HEK293 (cell line): ENCODE results near the gene SRP9.

Experiments used
- KLF8 ChIP-seq: fragments of 450-650 bp; formaldehyde crosslinking; IDR thresholded peaks from 2 replicates; pipeline ENCODE4 v1.5.1; 2016; ENCODE audit warnings: missing biosample characterization, missing genetic modification characterization
- SETDB1 ChIP-seq: IDR thresholded peaks from one replicate; pipeline ENCODE4 v1.6.1; 2017; ENCODE audit warnings: mild to moderate bottlenecking, low read length, moderate library complexity, mixed read lengths; ENCODE audit not compliant: insufficient read length
- ZFP37 ChIP-seq: fragments of 450-650 bp; formaldehyde crosslinking; IDR thresholded peaks from 2 replicates; pipeline ENCODE4 v1.5.1; 2016; ENCODE audit warnings: missing biosample characterization, missing genetic modification characterization
- ZNF146 ChIP-seq: fragments of 450-650 bp; formaldehyde crosslinking; IDR thresholded peaks from 2 replicates; pipeline ENCODE4 v1.5.1; 2016; ENCODE audit warnings: missing biosample characterization, missing genetic modification characterization
- ZNF16 ChIP-seq: fragments of 450-650 bp; formaldehyde crosslinking; IDR thresholded peaks from 2 replicates; pipeline ENCODE4 v1.5.1; 2016; ENCODE audit warnings: low read depth, missing biosample characterization, missing genetic modification characterization
- ZNF2 ChIP-seq: fragments of 450-650 bp; formaldehyde crosslinking; IDR thresholded peaks from 2 replicates; pipeline ENCODE4 v1.5.1; 2016; ENCODE audit warnings: missing biosample characterization, missing genetic modification characterization
- ZNF214 ChIP-seq: fragments of 450-650 bp; formaldehyde crosslinking; IDR thresholded peaks from 2 replicates; pipeline ENCODE4 v1.5.1; 2017; ENCODE audit warnings: missing biosample characterization, mild to moderate bottlenecking, missing genetic modification characterization, borderline replicate concordance
- ZNF266 ChIP-seq: fragments of 450-650 bp; formaldehyde crosslinking; IDR thresholded peaks from 2 replicates; pipeline ENCODE4 v1.5.1; 2016; ENCODE audit warnings: missing biosample characterization, missing genetic modification characterization, low read depth
- ZNF311 ChIP-seq: fragments of 450-650 bp; formaldehyde crosslinking; IDR thresholded peaks from 2 replicates; pipeline ENCODE4 v1.5.1; 2017; ENCODE audit warnings: missing biosample characterization, missing genetic modification characterization, borderline replicate concordance
- ZNF473 ChIP-seq: fragments of 450-650 bp; formaldehyde crosslinking; IDR thresholded peaks from 2 replicates; pipeline ENCODE4 v1.5.1; 2017; ENCODE audit warnings: missing biosample characterization, missing genetic modification characterization
- ZNF560 ChIP-seq: fragments of 450-650 bp; formaldehyde crosslinking; IDR thresholded peaks from 2 replicates; pipeline ENCODE4 v1.5.1; 2017; ENCODE audit warnings: missing biosample characterization, missing genetic modification characterization, borderline replicate concordance
- TF ChIP-seq, protein P1 (sequence below): fragments of 450-650 bp; formaldehyde crosslinking; IDR thresholded peaks from 2 replicates; pipeline ENCODE4 v1.5.1; 2016; ENCODE audit warnings: missing biosample characterization, missing genetic modification characterization
- TF ChIP-seq, protein P2 (sequence below): fragments of 450-650 bp; IDR thresholded peaks from 2 replicates; pipeline ENCODE4 v1.5.1; 2018; ENCODE audit warnings: missing biosample characterization, mild to moderate bottlenecking, missing genetic modification characterization
- TF ChIP-seq, protein P3 (sequence below): fragments of 450-650 bp; formaldehyde crosslinking; IDR thresholded peaks from 2 replicates; pipeline ENCODE4 v1.5.1; 2016; ENCODE audit warnings: missing biosample characterization, missing genetic modification characterization
- TF ChIP-seq, protein P4 (sequence below): fragments of 450-650 bp; formaldehyde crosslinking; IDR thresholded peaks from 2 replicates; pipeline ENCODE4 v1.5.1; 2016; ENCODE audit warnings: missing biosample characterization, missing genetic modification characterization
- TF ChIP-seq, protein P5 (sequence below): fragments of 450-650 bp; formaldehyde crosslinking; IDR thresholded peaks from 2 replicates; pipeline ENCODE4 v1.5.1; 2016; ENCODE audit warnings: missing biosample characterization, missing genetic modification characterization

SRP9 gene

DNA sequence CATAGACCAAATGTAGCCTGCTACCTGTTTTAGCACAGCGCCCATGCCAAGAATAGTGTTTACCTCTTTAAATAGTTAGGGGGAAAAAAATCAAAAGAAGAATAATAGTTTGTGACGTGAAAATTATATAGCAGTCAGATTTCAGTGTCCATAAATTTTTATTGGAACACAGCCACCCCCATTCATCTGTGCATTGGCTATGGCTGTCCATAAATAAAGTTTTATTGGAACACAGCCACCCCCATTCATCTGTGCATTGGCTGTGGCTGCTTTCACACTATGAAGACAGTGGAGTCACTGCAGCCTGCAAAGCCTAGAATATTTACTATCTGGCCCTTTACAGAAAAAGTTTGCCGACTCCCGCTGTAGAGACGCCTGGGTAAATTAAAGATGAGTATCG, 53.2 kb downstream of the SRP9 start (continued):
- TF ChIP-seq, protein P1, sequence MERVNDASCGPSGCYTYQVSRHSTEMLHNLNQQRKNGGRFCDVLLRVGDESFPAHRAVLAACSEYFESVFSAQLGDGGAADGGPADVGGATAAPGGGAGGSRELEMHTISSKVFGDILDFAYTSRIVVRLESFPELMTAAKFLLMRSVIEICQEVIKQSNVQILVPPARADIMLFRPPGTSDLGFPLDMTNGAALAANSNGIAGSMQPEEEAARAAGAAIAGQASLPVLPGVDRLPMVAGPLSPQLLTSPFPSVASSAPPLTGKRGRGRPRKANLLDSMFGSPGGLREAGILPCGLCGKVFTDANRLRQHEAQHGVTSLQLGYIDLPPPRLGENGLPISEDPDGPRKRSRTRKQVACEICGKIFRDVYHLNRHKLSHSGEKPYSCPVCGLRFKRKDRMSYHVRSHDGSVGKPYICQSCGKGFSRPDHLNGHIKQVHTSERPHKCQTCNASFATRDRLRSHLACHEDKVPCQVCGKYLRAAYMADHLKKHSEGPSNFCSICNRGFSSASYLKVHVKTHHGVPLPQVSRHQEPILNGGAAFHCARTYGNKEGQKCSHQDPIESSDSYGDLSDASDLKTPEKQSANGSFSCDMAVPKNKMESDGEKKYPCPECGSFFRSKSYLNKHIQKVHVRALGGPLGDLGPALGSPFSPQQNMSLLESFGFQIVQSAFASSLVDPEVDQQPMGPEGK (tag by site-specific recombination): no peak
- TF ChIP-seq, protein P2, sequence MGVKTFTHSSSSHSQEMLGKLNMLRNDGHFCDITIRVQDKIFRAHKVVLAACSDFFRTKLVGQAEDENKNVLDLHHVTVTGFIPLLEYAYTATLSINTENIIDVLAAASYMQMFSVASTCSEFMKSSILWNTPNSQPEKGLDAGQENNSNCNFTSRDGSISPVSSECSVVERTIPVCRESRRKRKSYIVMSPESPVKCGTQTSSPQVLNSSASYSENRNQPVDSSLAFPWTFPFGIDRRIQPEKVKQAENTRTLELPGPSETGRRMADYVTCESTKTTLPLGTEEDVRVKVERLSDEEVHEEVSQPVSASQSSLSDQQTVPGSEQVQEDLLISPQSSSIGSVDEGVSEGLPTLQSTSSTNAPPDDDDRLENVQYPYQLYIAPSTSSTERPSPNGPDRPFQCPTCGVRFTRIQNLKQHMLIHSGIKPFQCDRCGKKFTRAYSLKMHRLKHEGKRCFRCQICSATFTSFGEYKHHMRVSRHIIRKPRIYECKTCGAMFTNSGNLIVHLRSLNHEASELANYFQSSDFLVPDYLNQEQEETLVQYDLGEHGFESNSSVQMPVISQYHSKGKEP: no peak
- no peak for TF ChIP-seq ZNF16 (tag by site-specific recombination)
- TF ChIP-seq ZFP37: no peak
- no peak for TF ChIP-seq KLF8 (tag by site-specific recombination)
- TF ChIP-seq ZNF266 (tag by site-specific recombination): no peak
- TF ChIP-seq ZNF473: no peak
- TF ChIP-seq ZNF146 (tag by site-specific recombination): no peak
- TF ChIP-seq, protein P3, sequence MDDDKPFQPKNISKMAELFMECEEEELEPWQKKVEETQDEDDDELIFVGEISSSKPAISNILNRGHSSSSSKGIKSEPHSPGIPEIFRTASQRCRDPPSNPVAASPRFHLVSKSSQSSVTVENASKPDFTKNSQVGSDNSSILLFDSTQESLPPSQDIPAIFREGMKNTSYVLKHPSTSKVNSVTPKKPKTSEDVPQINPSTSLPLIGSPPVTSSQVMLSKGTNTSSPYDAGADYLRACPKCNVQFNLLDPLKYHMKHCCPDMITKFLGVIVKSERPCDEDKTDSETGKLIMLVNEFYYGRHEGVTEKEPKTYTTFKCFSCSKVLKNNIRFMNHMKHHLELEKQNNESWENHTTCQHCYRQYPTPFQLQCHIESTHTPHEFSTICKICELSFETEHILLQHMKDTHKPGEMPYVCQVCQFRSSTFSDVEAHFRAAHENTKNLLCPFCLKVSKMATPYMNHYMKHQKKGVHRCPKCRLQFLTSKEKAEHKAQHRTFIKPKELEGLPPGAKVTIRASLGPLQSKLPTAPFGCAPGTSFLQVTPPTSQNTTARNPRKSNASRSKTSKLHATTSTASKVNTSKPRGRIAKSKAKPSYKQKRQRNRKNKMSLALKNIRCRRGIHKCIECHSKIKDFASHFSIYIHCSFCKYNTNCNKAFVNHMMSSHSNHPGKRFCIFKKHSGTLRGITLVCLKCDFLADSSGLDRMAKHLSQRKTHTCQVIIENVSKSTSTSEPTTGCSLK (tag by site-specific recombination): no peak
- TF ChIP-seq, protein P4, sequence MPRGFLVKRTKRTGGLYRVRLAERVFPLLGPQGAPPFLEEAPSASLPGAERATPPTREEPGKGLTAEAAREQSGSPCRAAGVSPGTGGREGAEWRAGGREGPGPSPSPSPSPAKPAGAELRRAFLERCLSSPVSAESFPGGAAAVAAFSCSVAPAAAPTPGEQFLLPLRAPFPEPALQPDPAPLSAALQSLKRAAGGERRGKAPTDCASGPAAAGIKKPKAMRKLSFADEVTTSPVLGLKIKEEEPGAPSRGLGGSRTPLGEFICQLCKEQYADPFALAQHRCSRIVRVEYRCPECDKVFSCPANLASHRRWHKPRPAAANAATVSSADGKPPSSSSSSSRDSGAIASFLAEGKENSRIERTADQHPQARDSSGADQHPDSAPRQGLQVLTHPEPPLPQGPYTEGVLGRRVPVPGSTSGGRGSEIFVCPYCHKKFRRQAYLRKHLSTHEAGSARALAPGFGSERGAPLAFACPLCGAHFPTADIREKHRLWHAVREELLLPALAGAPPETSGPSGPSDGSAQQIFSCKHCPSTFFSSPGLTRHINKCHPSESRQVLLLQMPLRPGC (tag by site-specific recombination): no peak
- TF ChIP-seq, protein P5, sequence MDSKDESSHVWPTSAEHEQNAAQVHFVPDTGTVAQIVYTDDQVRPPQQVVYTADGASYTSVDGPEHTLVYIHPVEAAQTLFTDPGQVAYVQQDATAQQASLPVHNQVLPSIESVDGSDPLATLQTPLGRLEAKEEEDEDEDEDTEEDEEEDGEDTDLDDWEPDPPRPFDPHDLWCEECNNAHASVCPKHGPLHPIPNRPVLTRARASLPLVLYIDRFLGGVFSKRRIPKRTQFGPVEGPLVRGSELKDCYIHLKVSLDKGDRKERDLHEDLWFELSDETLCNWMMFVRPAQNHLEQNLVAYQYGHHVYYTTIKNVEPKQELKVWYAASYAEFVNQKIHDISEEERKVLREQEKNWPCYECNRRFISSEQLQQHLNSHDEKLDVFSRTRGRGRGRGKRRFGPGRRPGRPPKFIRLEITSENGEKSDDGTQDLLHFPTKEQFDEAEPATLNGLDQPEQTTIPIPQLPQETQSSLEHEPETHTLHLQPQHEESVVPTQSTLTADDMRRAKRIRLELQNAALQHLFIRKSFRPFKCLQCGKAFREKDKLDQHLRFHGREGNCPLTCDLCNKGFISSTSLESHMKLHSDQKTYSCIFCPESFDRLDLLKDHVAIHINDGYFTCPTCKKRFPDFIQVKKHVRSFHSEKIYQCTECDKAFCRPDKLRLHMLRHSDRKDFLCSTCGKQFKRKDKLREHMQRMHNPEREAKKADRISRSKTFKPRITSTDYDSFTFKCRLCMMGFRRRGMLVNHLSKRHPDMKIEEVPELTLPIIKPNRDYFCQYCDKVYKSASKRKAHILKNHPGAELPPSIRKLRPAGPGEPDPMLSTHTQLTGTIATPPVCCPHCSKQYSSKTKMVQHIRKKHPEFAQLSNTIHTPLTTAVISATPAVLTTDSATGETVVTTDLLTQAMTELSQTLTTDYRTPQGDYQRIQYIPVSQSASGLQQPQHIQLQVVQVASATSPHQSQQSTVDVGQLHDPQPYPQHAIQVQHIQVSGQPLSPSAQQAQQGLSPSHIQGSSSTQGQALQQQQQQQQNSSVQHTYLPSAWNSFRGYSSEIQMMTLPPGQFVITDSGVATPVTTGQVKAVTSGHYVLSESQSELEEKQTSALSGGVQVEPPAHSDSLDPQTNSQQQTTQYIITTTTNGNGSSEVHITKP: 0 out of 2 replicates have a peak, but pooled peaks have one; percentile 17
- TF ChIP-seq ZNF560: no peak
- TF ChIP-seq SETDB1: no peak
- TF ChIP-seq ZNF2 (tag by site-specific recombination): no peak
- no peak for TF ChIP-seq ZNF214 (tag by site-specific recombination)
- TF ChIP-seq ZNF311 (tag by site-specific recombination): no peak
